MM.1S (cell line): ENCODE measurements around the gene MARK4.

Experiments
- CTCF ChIP-seq: fragments of 300-600 bp; sonication (generic); IDR thresholded peaks from 2 replicates; pipeline ENCODE4 v1.5.1; 2016; ENCODE audit warnings: antibody characterized with exemption, low read length, mixed read lengths
- EZH2 ChIP-seq: fragments of 300-600 bp; sonication (generic); optimal IDR thresholded peaks from 2 replicates; pipeline ENCODE3; 2017; ENCODE audit warnings: low read depth, mild to moderate bottlenecking, antibody characterized with exemption, low read length, mixed read lengths
- EZH2phosphoT487 ChIP-seq: fragments of 300-600 bp; sonication (generic); IDR thresholded peaks from 2 replicates; pipeline ENCODE4 v1.6.1; 2018; ENCODE audit warnings: antibody characterized with exemption, low read length

GRCh38 chr19:45339629-45340028 lies 88.6 kb downstream of the MARK4 start:
- TF ChIP-seq CTCF (no peak), EZH2 (no peak), EZH2phosphoT487 (no peak)
